Stromal cell of bone marrow (primary cell): ENCODE measurements around the gene CAMTA2.

ENCODE experiments used
- DNase-seq: peaks from one replicate; pipeline ENCODE4 v3.0.0-alpha.2; 2012; ENCODE audit warnings: low read depth

Gene CAMTA2

DNA sequence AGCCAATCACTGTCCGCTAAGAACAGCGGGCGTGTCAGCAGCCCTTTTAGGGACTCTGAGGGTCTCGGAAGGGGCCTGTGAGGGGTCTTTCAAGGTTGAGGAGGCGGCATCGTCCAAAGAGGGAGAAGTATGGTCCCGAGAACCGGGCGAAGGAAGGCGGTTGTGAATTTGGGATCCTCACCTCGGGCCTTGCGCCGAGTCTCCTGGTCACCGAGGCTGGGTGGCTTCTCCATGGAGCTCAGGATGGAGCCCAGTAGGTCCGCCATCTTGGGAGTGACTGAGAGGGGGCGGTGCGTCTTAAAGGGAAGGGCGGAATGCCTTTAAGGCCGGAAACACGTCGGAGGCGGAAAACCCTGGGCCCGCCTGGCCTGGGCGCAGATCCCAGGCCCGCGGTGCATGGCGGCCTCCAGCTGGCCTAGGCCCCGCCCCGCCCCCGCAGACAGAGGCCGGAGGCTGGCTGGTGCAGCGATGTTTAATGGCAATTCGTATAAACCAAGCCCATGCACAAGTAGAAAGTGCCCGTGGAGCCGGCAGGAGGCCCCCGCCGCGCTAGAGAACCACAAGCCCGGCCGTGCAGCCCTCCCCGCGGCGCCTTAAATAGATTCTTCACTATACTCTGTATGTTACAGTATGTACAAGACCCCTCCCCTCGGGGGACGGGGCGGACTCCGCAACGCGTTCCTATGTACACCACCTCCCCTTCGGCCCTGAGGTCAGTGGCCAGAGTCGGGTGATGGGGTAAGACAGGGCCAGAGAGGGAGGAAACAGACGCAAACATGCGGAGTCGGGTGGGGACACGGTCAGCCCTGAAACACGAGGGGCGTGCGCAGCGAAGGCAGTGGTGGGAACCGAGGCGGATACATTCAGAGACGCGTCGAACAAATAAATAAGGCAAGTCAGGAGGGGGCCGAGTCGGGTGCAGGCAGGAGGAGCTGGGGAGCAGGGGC is 19.7 kb downstream of the CAMTA2 start, which contains the start of gene SPAG7:
Gene SPAG7, minus strand, starts transcription at position 279 of the 947 bp plus-strand sequence. Its CDS starts 13 bp downstream, at position 266.
- peak; percentile 91 for DNase-seq

GRCh38 chr17:4966844-4967538 is 20.5 kb downstream of the CAMTA2 start:
- peak; percentile 99 for DNase-seq

GRCh38 chr17:4965311-4965986 is 22.0 kb downstream of the CAMTA2 start:
- DNase-seq: no peak

DNA sequence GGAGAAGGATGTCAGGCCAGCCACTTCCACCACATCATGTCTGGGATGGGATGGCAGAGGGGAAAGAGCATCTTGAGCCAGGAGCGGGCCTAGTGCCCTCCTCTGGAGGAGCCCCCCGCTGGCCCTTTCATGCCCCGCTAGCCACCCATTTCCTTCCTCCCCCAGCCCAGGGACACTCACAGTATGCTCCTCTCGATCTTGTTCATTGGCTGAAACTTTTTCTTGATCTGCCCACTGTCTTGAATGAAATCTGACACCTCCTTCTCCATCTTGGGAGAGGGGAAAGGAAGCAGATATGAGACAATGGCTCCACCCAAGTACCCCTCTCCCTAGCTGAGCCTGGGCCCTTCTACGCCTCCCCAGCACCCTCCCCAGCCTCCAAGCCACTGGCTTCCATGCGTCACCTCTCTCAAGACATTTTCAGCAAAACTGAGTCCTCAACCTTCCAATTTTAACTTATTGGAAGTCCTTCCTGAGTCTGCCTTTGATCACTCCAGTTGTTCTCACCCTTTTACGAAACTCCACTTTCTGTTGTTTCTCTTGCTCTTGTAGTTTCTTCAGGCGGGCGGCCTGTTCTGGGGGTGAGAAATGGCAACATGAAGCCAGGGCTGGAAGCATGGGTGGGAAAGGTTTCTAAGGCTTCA is 27.1 kb downstream of the CAMTA2 start:
- no peak for DNase-seq

GRCh38 chr17:4959261-4959965 is 28.1 kb downstream of the CAMTA2 start:
- no peak for DNase-seq

DNA sequence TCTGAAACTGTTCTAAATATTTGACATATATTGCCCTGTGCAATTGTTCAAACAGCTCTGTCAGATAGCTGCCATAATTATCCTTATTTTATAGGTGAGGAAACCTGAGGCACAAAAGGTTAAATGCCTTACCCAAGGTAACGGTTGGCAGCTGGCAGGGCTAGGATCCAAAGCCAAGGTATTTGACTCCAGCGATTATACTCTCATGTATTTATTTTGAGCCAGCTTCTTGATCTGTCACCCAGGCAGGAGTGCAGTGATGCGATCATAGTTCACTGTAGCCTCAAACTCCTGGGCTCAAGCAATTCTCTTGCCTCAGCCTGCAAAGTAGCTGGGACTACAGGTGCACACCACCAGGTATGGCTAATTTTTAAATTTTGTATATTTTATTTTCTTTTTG is 29.4 kb downstream of the CAMTA2 start:
- no peak for DNase-seq

- DNase-seq: no peak
Measured at GRCh38 chr17:4956493-4957061, 30.9 kb downstream of the CAMTA2 start.

- no peak for DNase-seq
Measured at GRCh38 chr17:4955091-4955490, 32.4 kb downstream of the CAMTA2 start.

DNA sequence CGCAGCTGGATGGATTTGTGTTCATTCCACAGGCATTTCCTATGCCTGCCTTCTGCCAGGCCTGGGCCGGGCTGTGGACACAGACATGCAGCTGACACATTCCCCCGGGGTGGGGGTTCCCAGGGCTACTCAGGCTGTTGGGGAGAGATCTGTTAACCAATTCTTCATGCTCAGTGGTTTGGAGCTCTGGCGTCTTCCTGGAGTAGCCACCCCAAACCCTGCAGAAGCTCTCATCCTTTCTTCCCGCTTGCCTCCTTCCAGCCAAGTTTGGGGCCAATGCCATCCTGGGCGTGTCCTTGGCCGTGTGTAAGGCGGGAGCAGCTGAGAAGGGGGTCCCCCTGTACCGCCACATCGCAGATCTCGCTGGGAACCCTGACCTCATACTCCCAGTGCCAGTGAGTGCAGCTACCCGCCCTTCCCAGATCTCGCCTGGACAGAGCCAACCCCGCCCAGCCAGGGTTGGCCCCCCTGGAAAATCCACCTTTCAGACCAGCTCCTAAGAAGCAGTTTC is 34.0 kb downstream of the CAMTA2 start:
- DNase-seq: peak; percentile 78

DNA sequence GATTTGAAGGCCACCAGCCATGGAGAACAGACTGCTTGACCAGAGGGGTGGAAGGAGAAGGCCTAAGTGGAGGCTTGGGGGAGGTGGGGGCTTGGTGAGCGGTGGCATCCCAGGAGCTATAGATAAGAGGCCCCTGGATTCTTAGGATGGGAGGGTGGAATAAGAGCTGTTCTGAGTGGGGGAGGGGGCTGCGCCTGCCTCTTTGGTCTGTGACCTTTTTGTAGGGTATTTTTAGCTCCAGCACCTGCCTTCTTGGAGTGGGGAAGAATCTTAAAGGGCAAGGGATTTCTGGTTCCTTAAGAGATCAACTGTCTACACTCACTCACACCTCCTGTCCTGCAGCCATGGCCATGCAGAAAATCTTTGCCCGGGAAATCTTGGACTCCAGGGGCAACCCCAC is 36.0 kb downstream of the CAMTA2 start:
- no peak for DNase-seq

DNA sequence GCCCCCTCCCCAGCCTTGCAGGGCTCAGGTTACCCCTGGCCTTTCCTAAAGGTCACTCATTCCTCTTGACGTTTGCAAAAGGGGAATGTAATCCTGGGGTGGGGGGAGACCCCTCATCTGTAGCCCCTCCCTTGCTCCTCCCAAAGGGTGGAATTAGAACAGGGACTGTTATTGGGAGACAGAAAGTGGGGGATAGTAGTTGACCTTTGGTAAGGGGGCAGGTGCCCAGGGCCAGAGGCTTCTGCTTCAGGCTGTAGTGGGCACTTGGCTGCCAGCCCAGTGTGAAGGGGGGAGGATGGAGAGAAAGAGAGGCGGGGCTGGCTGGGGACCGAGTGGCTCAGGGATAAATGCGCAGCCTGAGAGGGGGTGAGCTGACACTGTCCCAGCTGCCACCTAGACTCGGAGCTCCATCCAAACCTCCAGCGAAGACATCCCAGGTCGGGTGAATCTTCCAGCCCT is 36.7 kb downstream of the CAMTA2 start, which contains the start of gene ENO3:
Gene ENO3, plus strand, starts transcription at position 374 of the 459 bp plus-strand sequence. CDS start 711 bp downstream, outside the sequence.
- no peak for DNase-seq

- no peak for DNase-seq
Measured at GRCh38 chr17:4950075-4950745, 37.3 kb downstream of the CAMTA2 start.

- DNase-seq: no peak
Measured at GRCh38 chr17:4949321-4950074, 38.0 kb downstream of the CAMTA2 start.

- peak; percentile 86 for DNase-seq
Measured at GRCh38 chr17:4948931-4949320, 38.5 kb downstream of the CAMTA2 start.

DNA sequence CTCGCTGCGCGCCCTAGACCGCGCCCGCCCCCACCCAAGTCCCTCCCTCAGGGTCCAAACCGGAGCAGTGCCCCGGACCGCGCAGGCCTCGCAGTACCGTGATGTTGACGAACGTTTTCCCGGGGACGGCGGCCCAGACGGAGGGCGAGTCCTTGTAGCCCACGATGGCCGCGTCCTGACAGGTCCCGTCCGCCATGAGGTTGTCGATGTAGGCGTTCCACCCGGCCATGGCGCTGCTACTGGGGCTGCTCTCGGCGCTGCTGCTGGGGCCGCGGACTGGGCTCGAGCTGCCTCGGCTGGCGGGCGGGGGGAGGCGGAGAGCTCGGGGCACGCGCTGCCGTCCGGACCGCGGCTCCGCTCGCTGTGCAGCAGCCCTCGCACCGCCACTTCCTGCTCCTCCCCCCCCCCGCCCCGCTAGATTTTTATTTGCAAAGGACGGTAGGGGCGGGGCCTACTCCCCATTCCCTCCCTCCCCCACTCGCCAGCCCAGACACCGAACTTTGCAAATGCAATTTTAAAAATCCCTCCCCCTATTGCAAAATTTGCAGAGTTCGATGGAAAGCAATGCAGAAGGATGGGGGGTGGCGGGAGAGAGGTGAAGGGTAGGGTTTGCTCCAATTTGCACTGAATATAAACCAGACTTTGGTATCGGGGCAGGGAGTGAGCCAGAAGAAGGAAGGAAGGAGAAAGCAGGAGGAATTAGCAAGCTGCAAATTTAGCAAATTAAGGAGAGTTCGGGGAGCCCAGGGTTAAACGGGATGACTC is 39.1 kb downstream of the CAMTA2 start, which contains the start of gene PFN1:
Gene PFN1, minus strand, starts transcription at position 365 of the 765 bp plus-strand sequence. Its CDS starts 136 bp downstream, at position 229.
- DNase-seq: peak; percentile 91

- no peak for DNase-seq
Measured at GRCh38 chr17:4947411-4948165, 39.9 kb downstream of the CAMTA2 start.

- no peak for DNase-seq
Measured at GRCh38 chr17:4947010-4947410, 40.5 kb downstream of the CAMTA2 start.
